ENCODE results near the gene CA5A.
"Not testable (repeated sequence)": the region's sequence is repeated elsewhere in the genome, so short reads cannot be mapped to it uniquely, and the experiment has no call there.

Gene CA5A

DNA sequence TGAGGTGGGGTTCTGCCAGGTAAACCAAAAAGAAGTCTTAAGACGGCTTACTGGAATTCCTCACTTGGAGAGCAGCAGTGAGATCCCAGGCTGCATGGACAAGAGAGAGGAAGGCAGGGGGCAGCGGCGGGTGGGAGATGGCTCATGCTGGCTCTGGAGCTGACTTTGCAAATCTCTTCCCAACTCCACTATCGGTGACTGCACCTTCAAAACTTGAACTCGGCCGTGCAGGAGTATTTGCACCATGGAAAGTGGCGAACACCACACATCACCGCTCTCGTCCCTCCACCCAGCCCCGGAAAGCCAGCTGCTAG lies 16.7 kb downstream of the CA5A start:
- H3K4me3 ChIP-seq (ENCODE audit: low read depth, low read length) = no peak overlapping the region
- H3K36me3 ChIP-seq = no peaks in the 10 kb centered on the region
- no peak for DNase-seq
- H3K9me3 ChIP-seq = no peaks in the 10 kb centered on the region
- H3K27me3 ChIP-seq = no peaks in the 10 kb centered on the region
- TF ChIP-seq, protein P1, sequence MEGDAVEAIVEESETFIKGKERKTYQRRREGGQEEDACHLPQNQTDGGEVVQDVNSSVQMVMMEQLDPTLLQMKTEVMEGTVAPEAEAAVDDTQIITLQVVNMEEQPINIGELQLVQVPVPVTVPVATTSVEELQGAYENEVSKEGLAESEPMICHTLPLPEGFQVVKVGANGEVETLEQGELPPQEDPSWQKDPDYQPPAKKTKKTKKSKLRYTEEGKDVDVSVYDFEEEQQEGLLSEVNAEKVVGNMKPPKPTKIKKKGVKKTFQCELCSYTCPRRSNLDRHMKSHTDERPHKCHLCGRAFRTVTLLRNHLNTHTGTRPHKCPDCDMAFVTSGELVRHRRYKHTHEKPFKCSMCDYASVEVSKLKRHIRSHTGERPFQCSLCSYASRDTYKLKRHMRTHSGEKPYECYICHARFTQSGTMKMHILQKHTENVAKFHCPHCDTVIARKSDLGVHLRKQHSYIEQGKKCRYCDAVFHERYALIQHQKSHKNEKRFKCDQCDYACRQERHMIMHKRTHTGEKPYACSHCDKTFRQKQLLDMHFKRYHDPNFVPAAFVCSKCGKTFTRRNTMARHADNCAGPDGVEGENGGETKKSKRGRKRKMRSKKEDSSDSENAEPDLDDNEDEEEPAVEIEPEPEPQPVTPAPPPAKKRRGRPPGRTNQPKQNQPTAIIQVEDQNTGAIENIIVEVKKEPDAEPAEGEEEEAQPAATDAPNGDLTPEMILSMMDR (IDR thresholded peaks at IDR 0.05; ENCODE audit: low read depth, low read length) = no peak
- peaks cover 3% of the 10 kb centered on the region; the same call in 1 of the 2 replicates for H3K4me1 ChIP-seq

DNA sequence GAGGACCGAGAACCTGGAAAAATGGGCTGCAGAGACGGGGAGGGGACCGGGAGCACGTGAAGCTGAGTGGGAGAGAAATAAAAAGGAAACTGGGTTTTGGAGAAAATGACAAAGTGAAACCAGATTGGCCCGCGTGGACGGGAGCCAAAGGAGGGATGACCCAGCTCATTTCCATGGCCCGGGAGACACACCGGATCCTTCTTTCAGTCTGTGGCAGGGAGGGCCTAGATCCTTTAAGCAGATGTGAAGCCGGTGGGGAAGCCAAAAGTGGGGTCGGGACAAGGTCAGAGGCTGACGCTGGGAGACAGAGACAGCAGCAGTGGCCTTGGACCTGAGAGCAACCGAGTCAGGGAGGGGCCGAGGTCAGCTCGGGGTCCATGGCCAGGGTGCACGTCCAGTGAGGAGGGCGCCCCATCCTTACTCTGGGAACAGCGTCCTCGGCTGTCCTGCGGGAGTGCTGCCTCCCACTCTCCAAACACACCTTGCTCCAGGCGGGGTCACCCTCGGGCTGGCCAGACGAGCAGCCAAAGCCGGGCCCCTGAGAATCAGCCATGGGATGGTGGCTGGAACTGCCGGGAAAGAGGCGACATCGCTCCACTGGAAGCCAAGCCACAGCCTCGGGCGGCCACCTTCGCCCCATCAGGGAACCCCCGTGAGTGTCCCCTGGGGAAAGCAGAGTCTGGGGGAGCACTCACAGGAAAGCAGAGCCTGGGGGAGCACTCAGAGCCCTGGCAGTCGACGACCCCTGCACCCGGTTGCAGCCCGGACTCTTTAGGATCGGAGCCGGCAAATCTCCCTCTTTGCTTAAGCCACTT lies 17.3 kb downstream of the CA5A start:
- no peak overlapping the region for H3K4me3 ChIP-seq (ENCODE audit: low read depth, low read length)
- TF ChIP-seq, protein P1 (IDR thresholded peaks at IDR 0.05; ENCODE audit: low read depth, low read length) = no peak
- no peak for DNase-seq
- no peaks in the 10 kb centered on the region for H3K27me3 ChIP-seq
- H3K4me1 ChIP-seq = peaks cover 3% of the 10 kb centered on the region; the same call in 1 of the 2 replicates
- H3K9me3 ChIP-seq = no peaks in the 10 kb centered on the region
- no peaks in the 10 kb centered on the region for H3K36me3 ChIP-seq

DNA sequence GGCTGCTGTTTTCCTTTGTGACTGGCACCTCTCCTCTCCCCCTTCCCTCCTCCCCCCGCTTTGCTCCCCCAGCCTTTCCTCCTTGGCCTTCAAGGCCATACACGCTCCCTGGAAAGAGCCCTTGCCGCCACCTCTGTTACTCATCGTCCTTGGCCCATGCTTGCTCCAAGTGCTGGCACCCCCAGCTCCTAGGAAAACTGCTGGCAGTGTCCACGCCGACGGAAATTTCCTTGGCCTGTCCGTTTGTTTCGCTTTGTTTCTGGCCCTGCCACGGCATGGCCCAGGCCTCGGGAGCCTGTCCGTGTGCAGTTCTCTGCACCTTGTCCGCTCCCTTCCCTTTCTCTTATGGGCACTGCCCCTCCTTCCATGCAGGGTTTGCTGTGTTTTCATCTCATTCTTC lies 18.0 kb downstream of the CA5A start:
- no peak overlapping the region for H3K4me3 ChIP-seq (ENCODE audit: low read depth, low read length)
- TF ChIP-seq, protein P1 (IDR thresholded peaks at IDR 0.05; ENCODE audit: low read depth, low read length) = no peak
- no peaks in the 10 kb centered on the region for H3K27me3 ChIP-seq
- peaks cover 3% of the 10 kb centered on the region; the same call in 1 of the 2 replicates for H3K4me1 ChIP-seq
- H3K9me3 ChIP-seq = no peaks in the 10 kb centered on the region
- DNase-seq = no peak
- H3K36me3 ChIP-seq = no peaks in the 10 kb centered on the region

DNA sequence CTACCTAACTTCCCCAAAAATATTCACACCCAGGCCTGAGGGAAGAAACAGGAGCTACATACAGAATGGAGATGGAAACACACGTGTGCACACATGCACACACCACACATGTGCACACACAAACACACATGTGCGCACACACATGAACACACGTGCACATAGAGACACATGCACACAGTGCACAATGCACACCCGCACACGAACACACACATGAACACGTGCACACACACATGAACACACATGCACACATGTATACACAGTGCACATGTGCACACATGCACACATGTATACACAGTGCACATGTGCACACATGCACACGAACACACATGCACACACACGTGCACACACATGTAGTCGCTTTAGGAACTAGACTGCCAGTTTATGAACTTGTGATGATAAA lies 18.8 kb downstream of the CA5A start:
- H3K36me3 ChIP-seq = no peaks in the 10 kb centered on the region
- no peaks in the 10 kb centered on the region for H3K27me3 ChIP-seq
- H3K9me3 ChIP-seq = no peaks in the 10 kb centered on the region
- no peak overlapping the region for H3K4me3 ChIP-seq (ENCODE audit: low read depth, low read length)
- peaks cover 3% of the 10 kb centered on the region; the same call in 1 of the 2 replicates for H3K4me1 ChIP-seq
- TF ChIP-seq, protein P1 (IDR thresholded peaks at IDR 0.05; ENCODE audit: low read depth, low read length) = no peak
- no peak for DNase-seq

DNA sequence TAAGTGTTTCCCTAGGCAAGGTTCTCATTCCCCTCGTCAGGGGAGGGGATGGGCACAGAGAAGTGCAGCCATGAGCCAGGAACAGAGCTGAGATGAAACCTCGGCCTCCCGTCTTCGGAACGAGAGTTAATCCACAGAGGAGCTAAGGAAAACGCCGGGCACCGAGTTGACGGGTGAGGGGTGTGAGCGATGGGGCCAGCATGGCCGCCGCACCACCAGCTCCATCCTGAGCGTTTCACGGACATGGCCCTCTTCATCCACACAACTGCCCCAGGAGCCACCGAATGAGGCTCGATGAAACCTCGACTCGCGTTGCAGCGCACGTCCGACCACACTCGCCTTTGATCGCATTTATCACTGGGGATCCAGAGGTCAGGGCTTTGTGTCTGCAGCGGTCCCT lies 21.5 kb downstream of the CA5A start:
- TF ChIP-seq, protein P1 (IDR thresholded peaks at IDR 0.05; ENCODE audit: low read depth, low read length) = no peak
- Histone ChIP-seq H3K27me3 (no peaks in the 10 kb centered on the region), H3K36me3 (no peaks in the 10 kb centered on the region), H3K9me3 (no peaks in the 10 kb centered on the region), H3K4me1 (peaks cover 5% of the 10 kb centered on the region), H3K4me3 (ENCODE audit: low read depth, low read length) (no peak overlapping the region)
- DNase-seq = no peak

DNA sequence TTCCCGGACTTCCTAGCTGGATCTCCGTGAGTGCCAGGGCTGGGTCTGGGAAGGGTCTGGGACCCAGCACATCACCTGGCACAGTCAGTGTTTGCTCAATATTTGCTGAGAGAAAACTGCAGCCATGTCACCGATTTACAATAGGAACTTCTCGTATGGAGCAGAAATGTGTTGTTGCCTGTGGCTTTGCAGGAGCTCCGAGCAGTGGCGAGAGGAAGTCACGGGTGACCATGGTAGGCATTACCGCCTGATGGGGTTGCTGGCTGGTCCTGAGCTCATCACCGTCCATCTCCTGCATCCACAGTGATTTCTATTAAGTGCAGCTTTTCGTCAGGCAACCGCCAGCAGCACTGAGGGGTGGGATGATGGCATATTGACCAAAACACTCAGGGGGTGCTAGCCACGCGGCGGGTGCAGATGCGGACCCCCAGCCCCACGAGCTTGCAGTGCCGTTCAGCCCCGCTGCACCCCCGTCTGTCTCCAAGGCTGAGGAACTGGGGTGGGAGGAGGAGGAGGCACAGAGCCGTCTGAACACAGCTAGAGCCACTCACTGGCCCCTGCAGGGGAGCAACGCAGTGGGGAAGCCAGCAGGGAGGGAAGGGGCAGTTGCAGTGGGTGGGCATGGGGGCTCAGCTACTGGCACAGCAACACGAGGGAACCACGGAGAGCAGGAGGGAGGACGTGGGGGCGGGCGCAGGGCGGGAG lies 22.2 kb downstream of the CA5A start:
- not testable (repeated sequence) for H3K27me3 ChIP-seq; H3K4me1 ChIP-seq; H3K4me3 ChIP-seq (ENCODE audit: low read depth, low read length); H3K9me3 ChIP-seq; DNase-seq; H3K36me3 ChIP-seq

DNA sequence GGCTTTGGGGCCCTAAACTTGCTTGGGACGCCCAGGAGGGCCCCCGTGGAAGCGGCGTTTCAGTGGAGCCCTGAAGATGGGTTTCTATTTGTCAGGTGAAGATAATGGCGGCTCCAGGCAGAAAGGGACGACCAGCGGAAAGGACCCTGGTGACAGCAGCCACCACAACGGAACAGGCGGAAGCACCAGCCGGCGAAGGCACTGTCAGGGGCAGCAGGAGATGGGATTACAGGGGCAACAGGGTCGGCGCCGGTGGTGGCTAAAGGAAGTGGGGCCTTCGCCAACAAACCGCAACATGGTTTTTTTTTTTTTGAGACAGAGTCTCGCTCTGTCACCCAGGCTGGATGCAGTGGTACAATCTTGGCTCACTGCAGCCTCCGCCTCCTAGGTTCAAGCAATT lies 23.6 kb downstream of the CA5A start:
- not testable (repeated sequence) for H3K27me3 ChIP-seq; H3K4me1 ChIP-seq; DNase-seq; H3K36me3 ChIP-seq; H3K4me3 ChIP-seq (ENCODE audit: low read depth, low read length); H3K9me3 ChIP-seq

DNA sequence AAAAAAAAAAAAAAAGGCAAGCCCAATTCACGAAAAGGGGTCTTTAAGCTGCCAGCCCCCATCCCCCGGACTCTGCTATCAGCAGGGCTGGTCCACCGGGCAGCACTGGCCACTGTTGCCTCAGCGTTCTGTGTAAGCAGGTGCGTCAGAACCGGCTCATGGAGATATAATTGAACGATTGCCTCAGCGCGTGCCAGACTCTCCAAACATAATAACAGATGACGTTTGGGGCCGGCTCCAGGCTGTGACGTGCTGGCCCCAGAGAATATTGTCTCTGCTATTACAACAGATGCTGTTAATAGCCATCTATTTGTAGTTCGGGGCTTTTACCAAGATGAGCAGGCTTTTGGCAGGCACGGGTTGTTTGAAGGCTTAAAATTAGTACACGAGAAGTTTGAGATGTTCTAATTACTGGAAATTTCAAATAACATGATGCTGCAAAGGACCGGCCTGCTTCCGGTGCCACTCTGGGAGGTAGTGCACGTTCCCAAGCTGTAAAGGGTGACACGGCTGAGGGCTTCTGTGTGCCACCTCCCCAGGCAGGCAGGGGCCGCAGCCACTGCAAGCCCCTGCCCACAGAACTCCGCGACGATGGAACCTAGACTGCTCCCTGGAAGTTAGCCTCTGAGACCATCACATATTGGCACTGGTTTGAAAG lies 25.1 kb downstream of the CA5A start:
- not testable (repeated sequence) for H3K4me1 ChIP-seq, H3K9me3 ChIP-seq, H3K36me3 ChIP-seq, H3K27me3 ChIP-seq
- DNase-seq = peak; percentile 84
- peak overlapping the region; percentile 23 for H3K4me3 ChIP-seq (ENCODE audit: low read depth, low read length)

Measured in BE2C (cell line).